ENCODE data around the gene TUBA1B. TPM values are rescaled to one million over a fixed set of nuclear protein-coding genes. Genes with fewer than 3 reads are reported as not detected.
A peak's percentile ranks its signal among the peaks of the same experiment; 100 is the strongest.

TUBA1B gene
- total and polyA plus RNA-seq, 4 donors = 125 to 1,268 (median 243) TPM

DNA sequence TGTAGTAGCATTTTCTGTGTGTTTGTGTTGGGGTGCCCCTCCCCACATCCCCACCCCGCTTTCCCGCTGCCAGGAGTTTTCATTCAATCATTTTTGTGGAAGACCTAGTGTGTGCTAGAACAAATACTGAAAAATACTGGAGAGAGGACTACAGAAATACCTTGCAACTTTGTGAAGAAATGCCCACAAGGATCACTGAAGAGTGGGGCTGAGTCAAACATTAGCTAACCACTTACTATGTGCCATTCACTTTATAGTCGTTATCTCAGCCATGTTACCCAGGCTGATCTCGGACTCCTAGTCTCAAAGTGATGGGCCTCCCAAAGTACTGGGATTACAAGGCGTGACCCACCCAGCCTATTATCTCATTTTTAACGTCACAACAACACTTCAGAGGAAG lies 20.0 kb downstream of the TUBA1B start:
- peak overlapping the region; percentile 95 to 96 for H3K27ac ChIP-seq (ENCODE audit: low read depth in 1 of 2, low read length in 2 of 2)

GRCh38 chr12:49110464-49111155 lies 20.6 kb downstream of the TUBA1B start, which contains the start of gene LMBR1L:
LMBR1L (minus strand) TSS chr12:49110847; CDS start chr12:49110555, 292 bp downstream.
- DNase-seq (ENCODE audit: low spot score) = peak; percentile 95
- Histone ChIP-seq H3K4me3 (ENCODE audit: low read depth in 1 of 3, low read length in 3 of 3) (peak within 1 kb of the TSS; percentile 80 to 93 (median 90)), H3K27ac (ENCODE audit: low read depth in 1 of 2, low read length in 2 of 2) (peak within 1 kb of the TSS; percentile 95 to 96), H3K9me3 (ENCODE audit: control insufficient read depth in 4 of 4, low read length in 3 of 4) (no peaks in the 10 kb centered on the region), H3K27me3 (ENCODE audit: control insufficient read depth in 4 of 4, insufficient read depth in 4 of 4, low read length in 3 of 4) (no peaks in the 10 kb centered on the region), H3K36me3 (ENCODE audit: control insufficient read depth in 4 of 4, insufficient read depth in 3 of 4, low read depth in 1 of 4, low read length in 3 of 4) (peaks cover 0 to 4% (median under 1%) of the 10 kb centered on the region in 4 donors), H3K9ac (ENCODE audit: low read depth in 1 of 2, low read length in 2 of 2) (peak within 1 kb of the TSS; percentile 36 to 81), H3K4me1 (ENCODE audit: control insufficient read depth in 4 of 4, insufficient read depth in 4 of 4, low read length in 3 of 4) (peaks cover 5 to 22% (median 14%) of the 10 kb centered on the region in 4 donors)
- under 1% methylated on average over 43 of the region's 43 CpGs for WGBS
- TF ChIP-seq FOXA2 (IDR thresholded peaks at IDR 0.05) = no peak
- TF ChIP-seq TAF1 (conservative IDR thresholded peaks at IDR 0.05) = peak; percentile 4
- TF ChIP-seq NR2F2 (IDR thresholded peaks at IDR 0.05) = no peak
- peak; percentile 91 for TF ChIP-seq REST (IDR thresholded peaks at IDR 0.05)
- peak; percentile 97 for TF ChIP-seq YY1 (IDR thresholded peaks at IDR 0.05)
- TF ChIP-seq RXRA (IDR thresholded peaks at IDR 0.05) = peak; percentile 74 to 83
- peak; percentile 44 to 56 for TF ChIP-seq RAD21 (IDR thresholded peaks at IDR 0.05)
- TF ChIP-seq JUND (IDR thresholded peaks at IDR 0.05) = peak in 1 of 2 donors; percentile 54
- no peak for TF ChIP-seq GABPA (IDR thresholded peaks at IDR 0.05 in 1 of 2, conservative IDR thresholded peaks at IDR 0.05 in 1 of 2)
- TF ChIP-seq ATF3 (IDR thresholded peaks at IDR 0.05) = peak; percentile 40
- TF ChIP-seq CTCF (IDR thresholded peaks at IDR 0.05; ENCODE audit: low read depth, low read length, missing input control) = peak; percentile 57
- TF ChIP-seq MAX (IDR thresholded peaks at IDR 0.05) = peak; percentile 87
- TF ChIP-seq FOXA1 (IDR thresholded peaks at IDR 0.05) = no peak
- no peak for TF ChIP-seq HNF4G (IDR thresholded peaks at IDR 0.05)
- peak; percentile 92 for TF ChIP-seq SP1 (IDR thresholded peaks at IDR 0.05)
- TF ChIP-seq HNF4A (conservative IDR thresholded peaks at IDR 0.05) = peak; percentile 46 to 72

More for the DNA sequence above, 20.0 kb downstream of the TUBA1B start:
- Histone ChIP-seq H3K9me3 (ENCODE audit: control insufficient read depth in 4 of 4, low read length in 3 of 4) (no peaks in the 10 kb centered on the region), H3K27me3 (ENCODE audit: control insufficient read depth in 4 of 4, insufficient read depth in 4 of 4, low read length in 3 of 4) (no peaks in the 10 kb centered on the region), H3K36me3 (ENCODE audit: control insufficient read depth in 4 of 4, insufficient read depth in 3 of 4, low read depth in 1 of 4, low read length in 3 of 4) (no peaks in the 10 kb centered on the region), H3K4me1 (ENCODE audit: control insufficient read depth in 4 of 4, insufficient read depth in 4 of 4, low read length in 3 of 4) (peaks cover 5 to 22% (median 14%) of the 10 kb centered on the region in 4 donors), H3K4me3 (ENCODE audit: low read depth in 1 of 3, low read length in 3 of 3) (peak overlapping the region in 1 of 3 donors; percentile 80), H3K9ac (ENCODE audit: low read depth in 1 of 2, low read length in 2 of 2) (peak overlapping the region in 1 of 2 donors; percentile 81)
- DNase-seq (ENCODE audit: low spot score) = no peak
- WGBS = 50% methylated on average over 6 of the region's 6 CpGs
- TF ChIP-seq REST (IDR thresholded peaks at IDR 0.05) = no peak
- TF ChIP-seq MAX (IDR thresholded peaks at IDR 0.05) = no peak
- no peak for TF ChIP-seq HNF4A (conservative IDR thresholded peaks at IDR 0.05)
- TF ChIP-seq RAD21 (IDR thresholded peaks at IDR 0.05) = no peak
